ENCODE results near the gene NCBP2. TPM values are rescaled to one million over a fixed set of nuclear protein-coding genes. Genes with fewer than 3 reads are reported as not detected.
A peak's percentile ranks its signal among the peaks of the same experiment; 100 is the strongest.

NCBP2 gene
- total RNA-seq, 1 experiment from 2014 or later = 120 TPM

- Mint-ChIP-seq H3K27ac (no peak overlapping the region), H3K4me3 (peak overlapping the region; percentile 6 to 64; a peak in 3 of 5 replicates), H3K4me1 (peaks cover 3 to 13% of the 10 kb centered on the region in 2 experiments; a peak in 3 of 4 replicates), H3K36me3 (ENCODE audit: insufficient read depth in 1 of 3, low read depth in 3 of 3) (peaks cover 0 to 8% (median 4%) of the 10 kb centered on the region in 3 experiments; a peak in 2 of 7 replicates), H3K9me3 (peaks cover 10 to 13% of the 10 kb centered on the region in 2 experiments), H3K27me3 (ENCODE audit: low read depth) (peaks cover 76% of the 10 kb centered on the region)
- no peak overlapping the region for H3K4ac ChIP-seq (ENCODE audit: low read depth, low read length)
- no peak overlapping the region for H2AK5ac ChIP-seq (ENCODE audit: insufficient read length, low read length)
- no peak overlapping the region for H2BK20ac ChIP-seq (ENCODE audit: low read depth, low read length, poor library complexity, severe bottlenecking)
- peaks cover 3% of the 10 kb centered on the region for H3K9me3 ChIP-seq (ENCODE audit: control insufficient read depth, low read depth, low read length)
- H2BK15ac ChIP-seq (ENCODE audit: low read depth, low read length) = no peak overlapping the region
- no peak for DNase-seq
- H3K4me2 ChIP-seq (ENCODE audit: insufficient read depth, insufficient read length, low read length) = peak overlapping the region; percentile 7
- no peak overlapping the region for H2BK120ac ChIP-seq (ENCODE audit: low read depth, low read length, poor library complexity, severe bottlenecking)
- no CpG with 5 or more reads among the region's 47 CpGs for WGBS (ENCODE audit: extremely low coverage, insufficient read length, low lambda C conversion rate)
- no peak overlapping the region for H3K9ac ChIP-seq (ENCODE audit: extremely low read depth, insufficient read length, low read length)
- no peak overlapping the region for H3T11ph ChIP-seq (ENCODE audit: low read length)
- H3K27me3 ChIP-seq (ENCODE audit: insufficient read depth, low read length) = peaks cover 41% of the 10 kb centered on the region
- no peak for TF ChIP-seq CTCF (conservative IDR thresholded peaks at IDR 0.05)
- no peaks in the 10 kb centered on the region for H3K79me1 ChIP-seq (ENCODE audit: insufficient read depth, low read depth, low read length, poor library complexity, severe bottlenecking)
- no peak overlapping the region for H4K91ac ChIP-seq (ENCODE audit: insufficient read length, low read depth, low read length)
- H3K14ac ChIP-seq (ENCODE audit: insufficient read depth, low read length) = no peak overlapping the region; the same call in 1 of the 2 replicates
- no peak overlapping the region for H2AFZ ChIP-seq (ENCODE audit: low read length)
- H4K5ac ChIP-seq (ENCODE audit: insufficient read length, low read depth, low read length) = no peak overlapping the region
- no peaks in the 10 kb centered on the region for H4K20me1 ChIP-seq (ENCODE audit: control insufficient read depth, insufficient read depth, insufficient read length)
- H3K4me1 ChIP-seq (ENCODE audit: insufficient read depth, low read length) = no peaks in the 10 kb centered on the region
- H3K79me2 ChIP-seq (ENCODE audit: insufficient read depth, low read length) = no peaks in the 10 kb centered on the region
- no peak overlapping the region for H2BK5ac ChIP-seq (ENCODE audit: insufficient read length, low read length)
- no peak overlapping the region for H3K18ac ChIP-seq (ENCODE audit: insufficient read length, low read depth, low read length)
- no peak overlapping the region for H3K56ac ChIP-seq (ENCODE audit: insufficient read length, low read depth, low read length)
- no peak overlapping the region for H4K8ac ChIP-seq (replicated peaks; ENCODE audit: insufficient read length, low read depth, low read length)
- H3K27ac ChIP-seq (ENCODE audit: insufficient read length, low read depth, low read length) = no peak overlapping the region
- no peaks in the 10 kb centered on the region for H3K23me2 ChIP-seq (ENCODE audit: insufficient read length, low read depth, low read length, poor library complexity, severe bottlenecking)
- no peak overlapping the region for H3K23ac ChIP-seq (ENCODE audit: insufficient read length, low read depth, low read length)
- no peak overlapping the region for H2BK12ac ChIP-seq (ENCODE audit: insufficient read length, low read depth, low read length)
Measured at GRCh38 chr3:196966526-196967401, 24.4 kb upstream of the NCBP2 start.
